GDM1 (cell line): Measurements from ENCODE around the gene TRIM58.
A peak's percentile ranks its signal among the peaks of the same experiment; 100 is the strongest.

Source experiments
- DNase-seq: peaks from one replicate; lab custom pipeline; 2025; lab: John Stamatoyannopoulos, UW

The TRIM58 gene

GRCh38 chr1:247857069-247857984, at the start of gene TRIM58:
TSS of gene TRIM58 (plus strand) at chr1:247857187. CDS start at chr1:247857247, 60 bp downstream.
- DNase-seq: peak; percentile 68

- no peak for DNase-seq
Measured at GRCh38 chr1:247812637-247813036, 44.4 kb upstream of the TRIM58 start.

DNA sequence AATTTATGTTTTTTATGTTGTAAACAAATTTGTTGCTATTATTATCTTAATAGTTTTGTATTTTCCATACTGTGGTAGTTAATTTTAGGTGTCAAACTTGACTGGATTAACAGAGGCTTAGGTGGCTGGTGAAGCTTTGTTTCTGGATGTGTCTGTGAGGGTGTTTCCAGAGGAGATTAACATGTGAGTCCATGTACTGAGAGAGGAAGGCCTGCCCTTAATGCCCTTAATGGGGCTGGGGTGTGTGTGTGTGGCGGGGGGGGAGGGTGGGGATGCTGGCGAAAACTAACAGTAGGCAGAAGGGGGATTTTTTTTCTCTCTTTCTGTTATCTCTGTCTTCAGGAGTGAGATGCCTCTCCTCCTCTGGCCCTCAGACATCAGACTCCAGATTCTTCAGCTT, 34.9 kb upstream of the TRIM58 start:
- DNase-seq: no peak

- no peak for DNase-seq
Measured at GRCh38 chr1:247824023-247824422, 33.0 kb upstream of the TRIM58 start, which contains the start of gene OR14A16. TSS of gene OR14A16 (minus strand) at chr1:247824119. CDS start at chr1:247815729, 8,390 bp downstream.

DNA sequence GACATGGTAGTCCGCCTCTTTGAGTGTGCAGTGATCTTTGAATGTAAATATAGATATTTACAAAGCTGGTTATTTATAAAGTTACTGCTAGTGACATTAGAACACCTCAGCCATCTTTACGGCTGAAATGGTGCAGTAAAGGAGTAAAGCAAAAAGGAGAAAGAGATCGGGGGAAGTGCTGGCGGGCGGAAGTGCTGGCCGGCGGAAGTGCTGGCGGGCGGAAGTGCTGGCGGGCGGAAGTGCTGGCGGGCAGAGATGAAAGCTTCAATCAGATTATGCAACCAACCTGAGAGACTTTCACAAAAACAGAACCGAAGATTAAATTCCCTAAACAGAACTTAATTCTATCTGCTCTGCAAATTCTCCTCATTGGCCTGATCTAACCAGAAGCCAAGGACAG, 31.6 kb upstream of the TRIM58 start:
- DNase-seq: no peak

DNA sequence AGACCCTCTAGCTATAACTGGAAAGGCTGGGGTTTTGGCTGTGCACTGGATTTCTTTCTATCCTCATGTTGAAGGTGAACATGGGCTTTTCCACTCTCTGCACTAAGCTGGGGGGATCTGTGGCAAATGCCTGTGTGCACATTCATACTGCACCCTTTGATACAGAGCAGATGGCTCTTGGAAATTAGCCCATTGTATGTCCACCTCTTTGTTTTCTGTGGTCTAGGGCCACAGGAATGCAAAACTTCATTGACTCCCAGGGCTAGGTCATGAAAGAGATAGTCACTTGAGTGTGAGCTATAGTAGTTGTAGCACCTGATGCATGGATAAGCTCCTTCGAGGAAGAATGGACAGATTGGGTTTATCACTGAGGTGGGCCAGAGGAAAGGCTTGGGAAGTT, 27.3 kb upstream of the TRIM58 start:
- DNase-seq: no peak

DNA sequence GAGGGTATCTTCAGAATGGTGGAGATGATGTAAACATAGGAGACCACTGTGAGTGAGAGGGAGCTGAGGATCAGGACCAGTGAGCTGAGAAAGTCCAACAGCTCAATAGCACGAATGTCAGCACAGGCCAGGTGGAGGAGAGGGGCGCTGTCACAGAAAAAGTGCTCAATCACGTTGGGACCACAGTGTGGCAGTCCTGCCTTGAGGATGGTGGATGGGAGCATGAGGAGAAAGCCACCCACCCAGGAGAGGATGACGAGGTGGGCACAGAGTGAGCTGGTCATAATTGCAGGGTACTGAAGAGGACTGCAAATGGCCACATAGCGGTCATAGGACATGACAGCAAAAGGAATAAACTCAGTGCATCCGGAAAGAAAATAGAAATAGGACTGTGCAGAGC, 23.4 kb upstream of the TRIM58 start:
- DNase-seq: no peak

DNA sequence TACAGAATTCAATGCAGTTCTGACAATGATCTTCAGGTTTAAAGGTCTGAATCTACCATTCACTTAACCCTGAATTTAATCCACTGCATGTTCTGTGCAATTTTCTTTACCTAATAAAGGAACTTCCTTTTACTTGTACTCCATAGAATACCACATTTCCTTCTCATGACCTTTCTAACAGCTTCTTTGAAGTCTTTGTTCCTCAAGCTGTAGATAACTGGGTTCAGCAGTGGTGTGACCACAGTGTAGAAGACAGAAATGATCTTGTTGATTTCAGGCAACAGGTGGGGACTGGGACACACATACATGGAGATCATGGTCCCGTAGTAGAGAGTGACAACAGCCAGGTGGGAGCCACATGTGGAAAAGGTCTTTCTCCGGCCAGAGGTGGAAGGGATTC, 16.2 kb upstream of the TRIM58 start:
- peak; percentile 32 for DNase-seq

DNA sequence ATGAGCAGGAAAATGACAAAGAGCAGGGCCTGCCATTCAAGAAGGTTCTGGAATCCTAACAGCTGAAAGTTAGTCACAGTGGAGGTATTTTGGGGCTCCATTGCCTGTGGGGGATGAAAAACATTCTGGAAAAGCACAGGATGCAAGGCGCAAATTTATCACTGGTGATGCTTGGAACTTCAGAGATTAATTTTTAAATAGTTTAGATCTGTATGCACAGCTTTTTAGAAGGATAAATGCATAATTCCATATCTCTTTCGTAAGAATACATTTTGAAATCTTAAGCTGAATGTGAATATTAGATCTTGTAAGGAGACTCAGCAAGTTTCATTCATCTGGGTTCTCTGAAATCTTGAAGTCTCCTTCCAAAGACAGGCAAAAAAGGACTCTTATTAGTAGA, 15.2 kb upstream of the TRIM58 start, which contains the start of gene OR11L1:
TSS of gene OR11L1 (minus strand) at position 101 of the 400 bp plus-strand sequence. CDS start at position 101, 0 bp downstream.
- DNase-seq: no peak

- no peak for DNase-seq
Measured at GRCh38 chr1:247843411-247843810, 13.6 kb upstream of the TRIM58 start.

DNA sequence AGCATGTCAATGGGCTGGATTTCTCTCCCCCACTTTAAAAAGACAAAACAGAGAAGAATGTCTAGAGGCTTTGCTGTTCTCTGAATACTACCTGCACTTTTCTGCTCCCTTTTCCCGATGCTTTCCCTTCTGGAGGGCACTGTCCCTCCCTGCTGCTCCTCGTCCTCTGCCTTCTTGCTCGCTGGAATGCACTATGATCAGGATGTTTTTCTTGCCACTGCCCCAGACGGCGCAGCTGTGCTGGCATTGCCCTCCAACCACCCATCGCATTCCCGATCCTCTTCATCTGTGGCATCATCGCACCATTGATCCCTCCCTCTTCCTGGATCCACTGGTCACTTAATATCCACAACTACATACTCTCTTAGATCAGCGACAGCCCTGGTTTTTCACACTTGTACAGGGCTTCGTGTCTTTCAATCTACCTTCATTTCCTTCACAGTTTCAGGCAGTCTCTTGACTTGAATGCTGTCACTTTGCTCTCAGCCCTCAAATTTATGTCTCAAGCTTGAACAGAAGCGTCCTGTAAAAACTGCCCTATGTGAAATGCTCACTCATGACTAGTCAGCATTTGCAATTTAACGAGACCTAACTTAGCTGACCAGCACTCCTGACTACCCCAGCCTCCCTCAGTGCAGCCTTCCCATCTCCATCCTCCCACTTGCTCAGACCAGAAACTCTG, 11.8 kb upstream of the TRIM58 start:
- no peak for DNase-seq

- DNase-seq: no peak
Measured at GRCh38 chr1:247845693-247846017, 11.3 kb upstream of the TRIM58 start.

GRCh38 chr1:247848346-247848745, 8.6 kb upstream of the TRIM58 start:
- DNase-seq: no peak

DNA sequence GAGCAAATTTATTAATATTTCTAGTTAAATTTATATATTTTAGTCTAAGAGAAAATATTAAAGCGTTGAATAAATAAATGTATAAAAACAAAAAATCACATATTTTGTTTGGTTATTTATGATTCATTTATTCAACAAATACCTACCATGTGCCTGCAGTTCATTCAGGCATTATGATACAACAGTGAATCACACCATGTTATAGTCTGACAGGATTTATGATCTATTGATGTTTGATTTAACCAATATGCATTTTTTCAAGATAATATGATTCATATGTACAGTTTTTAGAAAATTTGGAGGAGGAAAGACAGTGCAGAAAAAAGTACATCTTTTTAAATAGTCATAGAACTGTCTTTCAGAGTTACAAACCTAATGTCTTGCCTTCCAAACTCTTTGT, 7.4 kb upstream of the TRIM58 start:
- no peak for DNase-seq

GRCh38 chr1:247854899-247855545, 2.0 kb upstream of the TRIM58 start:
- DNase-seq: peak; percentile 59

- no peak for DNase-seq
Measured at GRCh38 chr1:247855911-247856310, 1.1 kb upstream of the TRIM58 start.

DNA sequence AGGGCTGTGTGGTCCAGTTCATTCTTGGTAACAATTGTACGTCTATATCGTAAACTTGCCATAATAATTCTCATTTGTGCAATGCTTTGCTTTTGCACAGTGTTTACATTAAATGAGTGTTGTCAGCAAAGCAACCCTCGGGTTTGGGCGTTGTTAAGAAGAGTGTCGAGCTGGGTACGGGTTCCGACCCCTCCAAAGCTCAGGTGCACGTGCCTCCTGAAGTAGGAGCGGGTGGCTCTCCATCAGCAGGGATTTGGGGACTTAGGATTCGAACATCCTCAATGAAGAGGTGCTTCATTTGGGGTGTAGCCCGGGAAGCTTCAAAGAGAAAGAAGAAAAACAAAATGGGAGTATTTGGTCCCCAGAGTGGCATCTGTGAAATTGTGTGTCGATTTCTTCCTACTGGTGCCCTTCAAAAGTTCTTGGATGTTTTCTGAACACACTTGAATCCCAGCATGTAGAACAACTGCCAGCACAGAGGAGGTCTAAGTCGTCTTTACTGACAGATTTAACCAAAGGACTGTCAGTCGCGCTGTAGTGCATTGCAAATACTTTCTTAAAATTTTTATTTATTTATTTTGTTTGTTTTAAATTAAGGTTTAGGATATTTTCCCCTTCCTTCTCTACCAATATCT, 1.1 kb downstream of the TRIM58 start:
- DNase-seq: no peak

DNA sequence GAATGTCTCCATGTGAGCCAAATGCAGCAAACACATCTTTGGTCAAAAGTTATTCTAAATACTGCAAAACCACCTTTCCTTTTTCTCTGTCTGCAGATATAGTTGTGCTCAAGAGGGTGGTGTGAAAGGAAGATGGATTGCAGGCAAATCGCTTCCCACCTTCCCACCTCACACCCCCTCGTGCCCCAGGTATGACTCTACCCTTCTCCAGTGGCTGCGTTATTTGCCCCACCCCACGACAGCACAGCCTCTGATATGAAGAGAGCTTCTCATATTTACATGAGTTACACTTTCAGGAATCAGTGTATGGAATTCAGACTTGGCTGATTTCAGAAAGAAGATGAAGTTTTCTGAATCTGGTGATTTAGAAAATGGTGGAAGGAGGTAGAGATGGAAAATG, 5.8 kb downstream of the TRIM58 start:
- no peak for DNase-seq

DNA sequence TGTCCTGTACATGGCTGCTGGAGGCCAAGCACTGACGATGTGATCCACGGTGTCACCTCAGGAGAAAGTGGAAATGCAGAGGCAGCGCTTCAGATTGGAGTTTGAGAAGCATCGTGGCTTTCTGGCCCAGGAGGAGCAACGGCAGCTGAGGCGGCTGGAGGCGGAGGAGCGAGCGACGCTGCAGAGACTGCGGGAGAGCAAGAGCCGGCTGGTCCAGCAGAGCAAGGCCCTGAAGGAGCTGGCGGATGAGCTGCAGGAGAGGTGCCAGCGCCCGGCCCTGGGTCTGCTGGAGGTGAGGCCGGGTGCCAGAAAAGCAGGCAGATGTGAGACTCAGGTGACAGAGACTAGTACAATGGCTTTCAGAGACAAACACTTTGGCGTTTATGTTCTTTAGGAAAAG, 7.7 kb downstream of the TRIM58 start:
- DNase-seq: no peak

- DNase-seq: no peak
Measured at GRCh38 chr1:247865416-247865815, 8.4 kb downstream of the TRIM58 start.

DNA sequence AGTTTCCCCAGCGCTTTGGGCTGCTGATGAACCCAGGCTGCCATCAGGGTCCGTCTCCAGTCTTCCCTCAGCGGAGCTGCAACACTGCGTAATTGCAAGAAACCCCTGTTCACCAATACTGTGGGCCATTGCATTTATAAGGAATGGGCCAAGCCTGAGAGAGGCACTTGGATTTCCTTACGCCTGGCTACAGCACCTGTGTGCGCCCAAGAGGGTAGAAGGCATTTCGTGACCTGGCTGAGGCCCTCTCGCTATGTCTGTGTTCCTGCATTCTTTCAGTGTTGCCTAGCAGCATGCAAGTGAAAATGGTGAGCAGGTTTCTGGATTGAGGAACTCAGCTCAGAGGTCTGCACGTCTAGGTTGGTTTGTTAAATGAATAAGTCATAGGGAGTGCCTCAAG, 26.4 kb downstream of the TRIM58 start:
- DNase-seq: no peak

GRCh38 chr1:247884797-247885413, 27.9 kb downstream of the TRIM58 start:
- DNase-seq: no peak
